ENCODE results near the gene MTA2.
"Not testable (repeated sequence)": the region's sequence is repeated elsewhere in the genome, so short reads cannot be mapped to it uniquely, and the experiment has no call there.

The MTA2 gene

DNA sequence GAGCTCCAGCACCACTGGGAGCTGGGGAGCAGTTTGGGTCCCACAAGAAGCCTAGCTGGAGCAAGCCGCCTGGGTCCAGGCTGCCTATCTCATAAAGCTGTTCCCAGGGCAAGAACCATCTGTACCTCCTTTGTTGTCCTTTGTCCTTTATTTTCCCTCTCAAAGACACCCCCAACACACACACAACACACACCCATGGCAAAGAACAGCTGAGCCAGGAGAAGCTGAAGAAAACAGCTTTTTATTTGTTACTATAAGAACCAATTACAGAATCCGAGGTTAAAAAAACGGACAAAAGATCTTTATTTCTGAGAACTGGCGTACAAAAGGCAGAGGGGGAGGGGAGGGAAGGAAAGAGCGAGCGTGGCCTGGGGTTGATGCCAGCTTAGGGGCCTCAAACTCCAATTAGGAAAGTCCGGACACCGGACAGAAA, 8.7 kb downstream of the MTA2 start:
- in situ Hi-C loops (cut with HindIII; ENCODE audit: low sequenced_read_pairs): no loop called here

DNA sequence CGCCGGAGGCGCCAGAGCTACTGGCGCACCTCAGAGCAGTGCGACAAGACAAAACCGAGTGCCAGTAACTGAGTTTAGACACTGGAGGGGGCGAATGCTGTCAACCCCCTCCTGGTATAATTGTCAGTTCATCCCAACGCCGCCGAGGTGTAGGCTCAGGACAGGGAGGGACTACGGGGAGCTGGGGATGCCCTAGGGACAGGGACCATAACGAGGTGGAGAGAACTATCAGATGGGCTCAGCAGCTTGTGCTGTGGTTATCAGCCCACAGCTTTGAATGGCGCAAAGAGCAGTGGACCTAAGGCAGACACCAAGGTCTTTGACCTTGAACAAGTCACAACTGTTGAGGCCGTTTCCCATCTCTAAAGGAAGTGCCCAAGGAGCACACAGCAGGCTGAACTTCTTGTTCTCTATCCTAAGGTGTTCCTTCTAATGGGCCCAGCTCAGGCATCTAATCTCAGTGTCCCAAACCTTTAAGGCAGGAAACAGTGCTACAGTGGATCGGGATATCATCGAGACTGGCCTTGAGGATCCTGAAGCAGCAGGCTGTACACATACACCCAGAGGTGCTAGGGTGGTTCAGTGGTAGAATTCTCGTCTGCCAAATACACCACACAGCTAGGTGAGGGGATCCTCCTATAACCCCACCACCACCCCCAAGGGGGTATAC, 9.4 kb downstream of the MTA2 start:
- in situ Hi-C loops (cut with HindIII; ENCODE audit: low sequenced_read_pairs): no loop called here

- in situ Hi-C loops (cut with HindIII; ENCODE audit: low sequenced_read_pairs): no loop called here
Observed at GRCh38 chr11:62591448-62592145, 10.1 kb downstream of the MTA2 start, which contains the start of gene TUT1. Gene TUT1, minus strand, starts transcription at chr11:62591523. Its CDS starts 38 bp downstream, at chr11:62591485.

DNA sequence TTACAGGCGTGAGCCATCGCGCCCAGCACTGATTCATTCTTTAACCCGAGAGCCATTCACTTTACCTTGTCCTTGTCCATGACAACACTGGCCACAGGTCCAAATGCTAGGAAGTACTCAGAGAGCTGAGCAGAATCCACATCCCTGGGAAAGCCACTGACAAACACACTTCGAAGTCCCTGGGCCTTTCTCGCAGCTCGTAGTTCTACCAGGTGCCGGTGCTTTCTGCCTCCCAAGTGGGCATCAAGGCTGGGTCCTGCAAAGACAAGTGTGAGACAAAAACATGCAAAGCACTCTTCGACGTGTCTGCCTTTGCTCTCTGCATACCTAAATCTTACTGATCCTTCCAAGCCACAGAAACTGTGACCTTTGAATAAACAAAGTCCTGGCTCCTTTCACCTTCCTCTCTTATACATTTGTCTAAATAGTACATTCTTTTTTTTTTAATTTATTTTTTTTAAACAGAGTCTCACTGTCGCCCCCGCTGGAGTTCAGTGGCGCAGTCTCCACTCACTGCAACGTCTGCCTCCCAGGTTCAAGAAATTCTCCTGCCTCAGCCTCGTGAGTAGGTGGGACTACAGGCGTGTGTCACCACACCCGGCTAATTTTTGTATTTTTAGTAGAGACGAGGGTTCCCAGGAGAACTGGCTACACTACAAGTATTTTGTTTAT, 12.6 kb downstream of the MTA2 start:
- in situ Hi-C loops (cut with HindIII; ENCODE audit: low sequenced_read_pairs): loop anchor here (10.0 kb wide), 1 partner anchor 46 kb away; no protein-coding TSS in a partner anchor

- in situ Hi-C loops (cut with HindIII; ENCODE audit: low sequenced_read_pairs): loop anchor here (10.0 kb wide), 1 partner anchor 49 kb away; no protein-coding TSS in a partner anchor
Observed at GRCh38 chr11:62585356-62585755, 16.3 kb downstream of the MTA2 start.

DNA sequence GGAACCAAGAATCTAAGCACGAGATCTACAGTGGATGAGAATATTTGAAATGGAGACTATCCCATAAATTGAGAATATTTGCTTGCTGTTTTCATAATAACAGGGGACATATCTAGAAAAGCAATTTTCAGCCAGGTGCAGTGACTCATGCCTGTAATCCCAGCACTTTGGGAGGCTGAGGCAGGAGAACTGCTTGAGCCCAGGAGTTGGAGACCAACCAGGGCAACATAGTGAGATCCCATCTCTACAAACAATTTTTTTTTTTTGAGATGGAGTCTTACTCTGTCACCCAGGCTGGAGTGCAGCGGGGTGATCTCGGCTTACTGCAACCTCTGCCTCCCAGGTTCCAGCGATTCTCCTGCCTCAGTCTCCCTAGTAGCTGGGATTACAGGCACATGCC, 19.9 kb downstream of the MTA2 start:
- in situ Hi-C loops (cut with HindIII; ENCODE audit: low sequenced_read_pairs): loop anchor here (10.0 kb wide), 1 partner anchor 53 kb away; no protein-coding TSS in a partner anchor

GRCh38 chr11:62580959-62581715, 20.5 kb downstream of the MTA2 start:
- in situ Hi-C loops (cut with HindIII; ENCODE audit: low sequenced_read_pairs): loop anchor here (10.0 kb wide), 1 partner anchor 54 kb away; no protein-coding TSS in a partner anchor

GRCh38 chr11:62579252-62579651, 22.4 kb downstream of the MTA2 start:
- in situ Hi-C loops (cut with HindIII; ENCODE audit: low sequenced_read_pairs): no loop called here

DNA sequence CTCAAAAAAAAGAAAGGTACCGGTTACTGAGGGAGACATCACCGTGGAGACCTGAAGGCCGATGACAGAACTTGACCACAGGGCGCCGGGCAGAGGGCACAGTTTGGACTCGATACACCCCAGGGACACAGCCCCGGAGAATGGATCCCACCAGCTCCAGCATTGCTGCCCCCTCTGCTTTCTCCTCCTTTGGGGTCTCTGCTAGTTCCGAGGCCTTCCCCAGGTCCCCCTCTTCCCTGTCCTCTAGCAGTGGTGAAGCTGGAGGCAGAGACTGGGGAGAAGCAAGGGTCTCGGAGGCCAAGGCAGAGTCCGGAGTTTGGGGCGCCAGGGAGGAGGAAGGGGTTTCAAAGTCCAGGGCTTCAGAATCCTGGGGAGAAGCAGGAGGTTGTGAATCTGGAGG, 23.1 kb downstream of the MTA2 start:
- in situ Hi-C loops (cut with HindIII; ENCODE audit: low sequenced_read_pairs): no loop called here

DNA sequence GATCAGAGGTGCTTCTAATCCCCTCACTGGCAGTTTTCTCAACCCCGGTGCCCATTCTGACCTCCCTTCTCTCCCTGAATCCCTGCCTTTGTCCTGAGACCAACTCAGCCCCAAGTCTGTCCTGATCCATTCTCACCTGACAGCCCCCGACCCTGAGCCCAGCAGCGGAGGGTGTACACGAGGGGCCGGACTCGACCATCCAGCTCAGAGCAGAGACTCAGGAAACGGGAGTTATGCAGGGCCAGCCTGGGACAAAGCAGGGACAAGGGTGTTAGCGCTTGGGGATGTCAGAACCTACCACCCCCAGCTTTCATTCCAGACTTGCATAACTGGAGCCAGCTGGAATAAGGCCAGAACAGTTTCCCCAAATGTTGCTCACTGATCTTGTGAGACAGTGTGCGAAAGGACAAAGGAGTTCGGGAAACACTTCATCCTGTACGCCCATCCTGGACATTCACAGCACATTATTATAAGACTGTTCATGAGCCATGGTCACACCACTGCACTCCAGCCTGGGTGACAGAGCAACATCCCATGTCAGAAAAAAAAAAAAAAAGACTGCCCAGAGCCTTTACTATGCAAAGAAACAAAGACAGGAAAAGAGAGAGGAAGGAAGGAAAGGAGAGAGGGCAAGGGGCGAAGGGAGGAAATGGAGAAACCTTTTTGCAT, 24.5 kb downstream of the MTA2 start:
- in situ Hi-C loops (cut with HindIII; ENCODE audit: low sequenced_read_pairs): no loop called here

GRCh38 chr11:62575837-62576236, 25.8 kb downstream of the MTA2 start:
- in situ Hi-C loops (cut with HindIII; ENCODE audit: low sequenced_read_pairs): no loop called here

GRCh38 chr11:62575156-62575555, 26.5 kb downstream of the MTA2 start:
- in situ Hi-C loops (cut with HindIII; ENCODE audit: low sequenced_read_pairs): no loop called here

DNA sequence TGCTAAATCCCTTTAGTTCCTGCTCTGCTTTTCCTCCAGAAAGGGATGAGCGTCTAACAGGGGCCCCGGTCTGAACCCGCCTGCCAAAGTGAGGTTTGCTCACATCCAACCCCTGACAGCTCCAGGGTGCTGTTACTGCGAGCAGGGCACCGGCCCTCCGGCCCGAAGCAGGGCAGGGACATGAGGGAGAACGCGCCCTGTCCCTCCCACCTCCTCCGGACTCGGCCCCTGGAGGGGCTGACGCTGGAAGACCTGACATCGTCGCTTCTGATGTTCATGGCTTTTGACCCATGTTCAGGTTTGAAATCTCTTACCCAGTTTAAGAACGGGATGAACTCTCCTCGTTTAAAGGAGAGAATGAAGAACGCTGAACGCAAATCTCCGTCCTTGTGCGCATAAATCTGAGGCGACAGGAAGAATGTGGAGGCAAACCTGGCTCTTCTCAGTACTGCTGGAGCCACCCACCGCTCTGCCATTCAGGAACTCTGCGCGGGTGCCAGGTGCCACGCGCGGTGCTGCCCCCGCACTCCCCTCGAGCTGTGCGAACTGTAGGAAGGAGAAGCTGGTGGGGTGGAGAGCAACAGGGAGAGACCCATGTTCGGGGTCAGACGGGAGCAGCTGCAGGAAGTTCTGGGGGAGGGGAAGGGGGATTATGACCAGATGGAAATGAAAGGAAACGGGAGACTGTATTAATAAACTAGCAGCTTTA, 27.1 kb downstream of the MTA2 start:
- in situ Hi-C loops (cut with HindIII; ENCODE audit: low sequenced_read_pairs): no loop called here

GRCh38 chr11:62573592-62574362, 27.9 kb downstream of the MTA2 start, which contains the start of gene EEF1G:
Gene EEF1G, minus strand, starts transcription at chr11:62573891. Its CDS starts 49 bp downstream, at chr11:62573842.
- in situ Hi-C loops (cut with HindIII; ENCODE audit: low sequenced_read_pairs): no loop called here

DNA sequence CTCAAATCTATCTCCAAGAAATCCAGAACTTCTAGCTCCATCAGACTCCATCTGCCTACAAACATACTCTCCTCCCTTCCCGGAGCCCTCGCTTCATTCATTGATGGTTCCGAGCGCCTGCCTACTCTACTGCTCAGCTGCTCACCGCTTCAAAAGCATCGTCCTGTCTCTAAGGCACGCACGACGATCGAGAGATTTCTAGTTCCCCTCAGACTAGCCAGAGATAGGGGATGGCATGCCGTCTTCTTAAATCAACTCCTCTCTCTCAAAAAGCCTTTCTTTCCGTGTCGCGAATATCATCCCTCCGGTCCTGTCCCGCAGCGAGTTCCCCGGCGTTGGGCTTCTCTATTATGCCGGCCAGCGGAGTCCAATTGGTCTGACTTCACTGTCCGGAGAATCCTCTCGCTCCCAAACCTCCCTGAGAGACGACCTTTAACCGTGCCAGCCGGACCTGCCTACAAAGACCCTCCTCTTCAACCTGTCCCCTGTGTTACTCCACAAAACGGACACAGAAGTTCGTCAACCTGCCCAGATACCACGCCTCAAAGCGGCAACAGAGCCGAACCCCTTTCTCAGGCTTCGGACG, 28.6 kb downstream of the MTA2 start:
- in situ Hi-C loops (cut with HindIII; ENCODE audit: low sequenced_read_pairs): no loop called here

DNA sequence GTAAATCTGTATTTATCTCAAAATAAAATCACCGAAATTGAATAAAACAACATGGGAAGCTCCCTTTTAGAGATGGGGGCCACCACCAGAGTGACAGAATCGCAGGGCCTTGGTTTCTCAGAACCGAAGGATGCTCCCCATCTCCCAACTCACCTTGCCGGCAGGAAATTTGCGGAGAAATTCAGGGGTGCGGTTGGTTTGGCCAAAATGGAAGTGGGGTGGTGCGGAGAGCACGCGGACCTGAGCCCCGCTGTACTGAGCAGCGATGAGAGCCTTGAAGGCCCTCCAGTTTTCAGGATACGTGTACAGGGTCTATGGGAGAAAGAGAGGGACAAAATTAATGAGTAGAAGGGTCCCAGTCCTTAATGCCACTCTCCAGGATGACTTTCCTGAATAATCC, 29.2 kb downstream of the MTA2 start:
- in situ Hi-C loops (cut with HindIII; ENCODE audit: low sequenced_read_pairs): no loop called here

DNA sequence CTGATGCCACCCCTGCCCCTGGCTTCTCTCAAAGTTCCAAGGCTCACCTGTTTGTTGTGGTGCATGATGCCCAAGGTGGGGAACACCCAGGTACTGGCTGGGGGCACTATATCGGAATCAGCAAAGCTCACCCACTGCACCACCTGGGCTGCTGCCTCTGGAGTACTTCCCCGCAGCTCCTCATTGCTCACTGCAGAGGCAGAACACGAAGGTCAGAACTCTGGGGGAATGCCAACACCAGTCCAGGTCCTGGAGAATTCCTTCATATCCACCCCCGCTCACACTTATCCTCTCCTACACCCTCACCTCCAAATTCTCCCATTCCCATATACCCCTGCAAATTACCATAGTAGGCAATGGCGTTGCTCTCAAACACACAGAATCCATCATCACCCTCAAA, 30.2 kb downstream of the MTA2 start:
- in situ Hi-C loops (cut with HindIII; ENCODE audit: low sequenced_read_pairs): not testable (repeated sequence)

DNA sequence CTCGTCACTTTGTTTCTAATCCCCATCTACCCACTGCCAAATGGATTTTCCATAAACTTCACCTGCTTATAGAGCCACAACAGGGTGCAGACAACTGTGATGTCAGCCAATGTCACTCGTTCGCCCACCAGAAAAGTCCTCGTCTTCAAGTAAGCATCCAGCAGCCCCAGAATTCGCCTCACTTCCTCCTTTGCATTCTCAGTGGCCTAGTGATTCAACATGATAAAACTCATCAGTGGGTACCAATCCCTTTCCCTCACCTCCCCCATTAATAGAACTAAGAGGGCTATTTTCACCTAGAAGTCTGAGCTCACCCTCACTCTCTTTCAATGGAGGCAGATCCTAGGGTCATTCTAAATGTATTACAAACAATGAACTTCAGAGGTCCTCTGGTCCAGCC, 30.8 kb downstream of the MTA2 start:
- in situ Hi-C loops (cut with HindIII; ENCODE audit: low sequenced_read_pairs): not testable (repeated sequence)
